OCI-LY1 (cell line): Measurements from ENCODE around the gene ATCAY.
"Not testable (repeated sequence)": the region's sequence is repeated elsewhere in the genome, so short reads cannot be mapped to it uniquely, and the experiment has no call there.

ENCODE experiments used
- H2AFZ ChIP-seq: fragments of 200-600 bp; sonication (generic), shearing (Covaris generic); 2 replicates; pipeline ENCODE4 v1.6.0; 2014; ENCODE audit warnings: antibody characterized with exemption, mild to moderate bottlenecking, low read length
- H3F3A ChIP-seq: fragments of 200-600 bp; sonication (generic), shearing (Covaris generic); 2 replicates; pipeline ENCODE4 v1.6.0; 2014; ENCODE audit warnings: mild to moderate bottlenecking, antibody characterized with exemption, low read length, moderate library complexity; ENCODE audit not compliant: insufficient read depth
- H3K27ac ChIP-seq: fragments of 200-600 bp; sonication (generic); 2 replicates; pipeline ENCODE4 v1.5.1; 2014; ENCODE audit warnings: low read length, mixed run types, mild to moderate bottlenecking, low read depth; ENCODE audit not compliant: poor library complexity, severe bottlenecking
- H3K27me3 ChIP-seq: fragments of 200-600 bp; sonication (generic); 2 replicates; pipeline ENCODE4 v1.6.0; 2014; ENCODE audit warnings: antibody characterized with exemption, mild to moderate bottlenecking, low read length, moderate library complexity; ENCODE audit not compliant: insufficient read depth
- H3K36me3 ChIP-seq: fragments of 200-600 bp; sonication (generic); 2 replicates; pipeline ENCODE4 v1.6.1; 2014; ENCODE audit warnings: mild to moderate bottlenecking, antibody characterized with exemption, low read length, moderate library complexity, mixed read lengths; ENCODE audit not compliant: insufficient read depth
- H3K4me1 ChIP-seq: fragments of 200-600 bp; sonication (generic); 2 replicates; pipeline ENCODE4 v1.5.1; 2014; ENCODE audit warnings: mild to moderate bottlenecking, low read length, moderate library complexity; ENCODE audit not compliant: insufficient read depth, severe bottlenecking
- H3K4me2 ChIP-seq: fragments of 200-600 bp; sonication (generic), shearing (Covaris generic); 2 replicates; pipeline ENCODE4 v1.6.1; 2014; ENCODE audit warnings: low read length
- H3K4me3 ChIP-seq: fragments of 200-600 bp; sonication (generic); 2 replicates; pipeline ENCODE4 v1.5.1; 2014; ENCODE audit warnings: low read length, low read depth, mild to moderate bottlenecking, mixed read lengths; ENCODE audit not compliant: poor library complexity, severe bottlenecking
- H3K79me2 ChIP-seq: fragments of 200-600 bp; shearing (Covaris generic); 2 replicates; pipeline ENCODE4 v1.6.1; 2016; ENCODE audit warnings: mixed run types, low read length, mixed read lengths; ENCODE audit not compliant: insufficient read depth
- H3K9ac ChIP-seq: fragments of 200-600 bp; sonication (generic), shearing (Covaris generic); 2 replicates; pipeline ENCODE4 v1.6.1; 2014; ENCODE audit warnings: mild to moderate bottlenecking, low read length, mixed read lengths
- H3K9me2 ChIP-seq: fragments of 200-600 bp; sonication (generic), shearing (Covaris generic); 2 replicates; pipeline ENCODE4 v1.6.1; 2014; ENCODE audit warnings: low read depth, mild to moderate bottlenecking, low read length, mixed read lengths
- H3K9me3 ChIP-seq: fragments of 200-600 bp; shearing (Covaris generic); 2 replicates; pipeline ENCODE4 v1.6.1; 2014; ENCODE audit warnings: low read length, mixed read lengths
- H4K20me1 ChIP-seq: fragments of 200-600 bp; sonication (generic), shearing (Covaris generic); 2 replicates; pipeline ENCODE4 v1.6.0; 2016; ENCODE audit warnings: mild to moderate bottlenecking, low read length; ENCODE audit not compliant: insufficient read depth
- CTCF ChIP-seq: fragments of 200-600 bp; sonication (generic), shearing (Covaris generic); IDR thresholded peaks from 2 replicates; pipeline ENCODE4 v1.5.1; 2017; ENCODE audit warnings: mild to moderate bottlenecking, antibody characterized with exemption, low read length, moderate library complexity, mixed read lengths
- EZH2 ChIP-seq: fragments of 200-600 bp; sonication (generic), shearing (Covaris generic); IDR thresholded peaks from 2 replicates; pipeline ENCODE4 v1.8.0; 2017; ENCODE audit warnings: borderline replicate concordance, mixed run types, mild to moderate bottlenecking, antibody characterized with exemption, low read length, moderate library complexity, mixed read lengths

The ATCAY gene

DNA sequence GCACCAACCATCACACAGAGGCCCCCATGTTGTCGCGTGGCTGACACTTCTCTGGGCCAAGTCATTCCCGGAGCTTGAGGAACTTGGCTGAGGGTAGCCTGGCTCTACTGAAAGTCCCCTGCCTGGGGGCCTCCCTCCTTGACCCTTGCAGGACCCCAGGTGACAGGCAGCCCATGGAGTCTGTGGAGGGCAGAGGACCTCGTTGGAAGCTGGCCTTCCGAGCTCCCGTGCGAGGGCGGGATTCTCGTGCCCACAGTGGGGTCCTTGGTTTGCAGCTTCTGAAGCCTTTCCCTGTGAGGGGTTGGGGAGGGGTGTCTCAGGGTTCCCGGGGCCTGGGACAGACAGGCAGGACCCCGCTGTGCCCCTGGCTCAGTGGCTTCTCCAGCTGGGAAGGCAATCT is 68.8 kb downstream of the ATCAY start:
- Histone ChIP-seq H2AFZ (no peak overlapping the region), H3F3A (no peaks in the 10 kb centered on the region), H3K36me3 (no peaks in the 10 kb centered on the region), H3K4me2 (no peak overlapping the region), H3K79me2 (no peaks in the 10 kb centered on the region), H3K9me2 (no peaks in the 10 kb centered on the region), H3K9ac (no peak overlapping the region), H3K4me3 (no peak overlapping the region), H3K27ac (no peak overlapping the region), H4K20me1 (no peaks in the 10 kb centered on the region), H3K9me3 (no peaks in the 10 kb centered on the region), H3K27me3 (peaks cover 5% of the 10 kb centered on the region; the same call in 1 of the 2 replicates), H3K4me1 (no peaks in the 10 kb centered on the region)
- TF ChIP-seq EZH2 (no peak), CTCF (no peak)

- Histone ChIP-seq H4K20me1 (no peaks in the 10 kb centered on the region), H3K4me3 (no peak overlapping the region), H3K9ac (no peak overlapping the region), H3K36me3 (no peaks in the 10 kb centered on the region), H3K9me3 (no peaks in the 10 kb centered on the region), H3K4me1 (no peaks in the 10 kb centered on the region), H3K27me3 (peaks cover 5% of the 10 kb centered on the region; the same call in 1 of the 2 replicates), H3K27ac (no peak overlapping the region), H3F3A (no peaks in the 10 kb centered on the region), H3K79me2 (no peaks in the 10 kb centered on the region), H3K9me2 (no peaks in the 10 kb centered on the region), H3K4me2 (no peak overlapping the region), H2AFZ (no peak overlapping the region)
- TF ChIP-seq CTCF (no peak), EZH2 (no peak)
Measured at GRCh38 chr19:3949997-3950859, 69.7 kb downstream of the ATCAY start.

GRCh38 chr19:3950871-3951861 is 70.7 kb downstream of the ATCAY start:
- Histone ChIP-seq H3K36me3 (no peaks in the 10 kb centered on the region; the same call in 1 of the 2 replicates), H3K4me2 (no peak overlapping the region), H3K27ac (no peak overlapping the region), H3K9ac (no peak overlapping the region), H3K4me1 (no peaks in the 10 kb centered on the region), H3K9me3 (no peaks in the 10 kb centered on the region), H3K27me3 (peaks cover 5% of the 10 kb centered on the region; the same call in 1 of the 2 replicates), H3K4me3 (no peak overlapping the region), H4K20me1 (no peaks in the 10 kb centered on the region), H3K79me2 (no peaks in the 10 kb centered on the region), H3F3A (no peaks in the 10 kb centered on the region), H3K9me2 (no peaks in the 10 kb centered on the region), H2AFZ (no peak overlapping the region)
- no peak for TF ChIP-seq EZH2
- TF ChIP-seq CTCF, result no peak

- not testable (repeated sequence) for H3K4me3 ChIP-seq, H3K9ac ChIP-seq, H3K36me3 ChIP-seq, H2AFZ ChIP-seq, H3K9me3 ChIP-seq, H3K4me1 ChIP-seq, H3K27ac ChIP-seq, H3K4me2 ChIP-seq, H3F3A ChIP-seq, H3K79me2 ChIP-seq, H3K9me2 ChIP-seq, H4K20me1 ChIP-seq, H3K27me3 ChIP-seq
Measured at GRCh38 chr19:3952755-3953276, 72.3 kb downstream of the ATCAY start.
